Kasumi-1 (cell line): ENCODE results near the gene PYGB.
A peak's percentile ranks its signal among the peaks of the same experiment; 100 is the strongest.
"Not testable (repeated sequence)": the region's sequence is repeated elsewhere in the genome, so short reads cannot be mapped to it uniquely, and the experiment has no call there.

Experiments
- DNase-seq, 2 experiments: peaks; one replicate each; lab custom pipeline; 2025; lab: John Stamatoyannopoulos, UW

The PYGB gene

DNA sequence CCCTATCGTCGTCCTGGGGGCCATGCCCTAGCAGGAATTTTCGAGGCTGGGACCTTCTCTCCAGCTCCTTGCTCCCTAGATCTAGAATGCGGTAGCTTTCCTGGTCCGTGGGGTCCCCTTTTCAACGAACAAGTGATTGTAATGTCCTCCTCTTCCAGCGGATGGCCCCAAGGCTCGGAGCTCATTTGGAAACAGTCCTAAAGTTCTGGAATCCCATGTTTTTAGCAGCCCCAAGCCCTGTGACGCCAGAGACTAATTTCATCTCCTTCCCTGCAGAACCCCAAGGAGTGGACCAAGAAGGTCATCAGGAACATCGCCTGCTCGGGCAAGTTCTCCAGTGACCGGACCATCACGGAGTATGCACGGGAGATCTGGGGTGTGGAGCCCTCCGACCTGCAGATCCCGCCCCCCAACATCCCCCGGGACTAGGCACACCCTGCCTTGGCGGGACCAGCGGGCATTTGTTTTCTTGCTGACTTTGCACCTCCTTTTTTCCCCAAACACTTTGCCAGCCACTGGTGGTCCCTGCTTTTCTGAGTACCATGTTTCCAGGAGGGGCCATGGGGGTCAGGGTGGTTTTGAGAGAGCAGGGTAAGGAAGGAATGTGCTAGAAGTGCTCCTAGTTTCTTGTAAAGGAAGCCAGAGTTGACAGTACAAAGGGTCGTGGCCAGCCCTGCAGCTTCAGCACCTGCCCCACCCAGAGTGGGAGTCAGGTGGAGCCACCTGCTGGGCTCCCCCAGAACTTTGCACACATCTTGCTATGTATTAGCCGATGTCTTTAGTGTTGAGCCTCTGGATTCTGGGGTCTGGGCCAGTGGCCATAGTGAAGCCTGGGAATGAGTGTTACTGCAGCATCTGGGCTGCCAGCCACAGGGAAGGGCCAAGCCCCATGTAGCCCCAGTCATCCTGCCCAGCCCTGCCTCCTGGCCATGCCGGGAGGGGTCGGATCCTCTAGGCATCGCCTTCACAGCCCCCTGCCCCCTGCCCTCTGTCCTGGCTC is 48.5 kb downstream of the PYGB start:
- DNase-seq = peak in 1 of 2 experiments; percentile 26

- no peak for DNase-seq
These were observed 49.4 kb downstream of the PYGB start for GRCh38 chr20:25297141-25297905.

DNA sequence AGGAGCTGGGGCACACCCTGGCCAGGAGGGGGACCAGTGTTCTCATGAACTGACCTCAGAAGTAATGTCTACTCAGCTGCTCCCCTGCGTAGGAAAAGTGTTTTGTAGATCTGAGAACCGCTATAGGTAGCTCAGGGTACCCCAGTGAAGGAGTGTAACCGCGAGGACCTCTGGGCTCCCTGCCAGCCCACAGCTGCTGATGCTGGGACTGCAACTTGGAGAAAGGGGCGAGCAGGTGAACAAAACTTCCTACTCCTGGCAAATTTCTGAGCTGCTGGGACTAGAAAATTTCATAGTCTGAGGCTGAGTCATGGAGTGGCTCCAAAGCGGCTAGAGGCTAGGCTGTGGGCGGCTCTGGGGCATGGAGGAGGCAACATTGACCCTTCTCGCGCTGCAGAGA is 51.9 kb downstream of the PYGB start:
- no peak for DNase-seq

GRCh38 chr20:25300496-25301170 is 52.7 kb downstream of the PYGB start:
- no peak for DNase-seq

- no peak for DNase-seq
These were observed 53.6 kb downstream of the PYGB start for GRCh38 chr20:25301357-25301920.

- no peak for DNase-seq
These were observed 54.7 kb downstream of the PYGB start for GRCh38 chr20:25302596-25302995.

DNA sequence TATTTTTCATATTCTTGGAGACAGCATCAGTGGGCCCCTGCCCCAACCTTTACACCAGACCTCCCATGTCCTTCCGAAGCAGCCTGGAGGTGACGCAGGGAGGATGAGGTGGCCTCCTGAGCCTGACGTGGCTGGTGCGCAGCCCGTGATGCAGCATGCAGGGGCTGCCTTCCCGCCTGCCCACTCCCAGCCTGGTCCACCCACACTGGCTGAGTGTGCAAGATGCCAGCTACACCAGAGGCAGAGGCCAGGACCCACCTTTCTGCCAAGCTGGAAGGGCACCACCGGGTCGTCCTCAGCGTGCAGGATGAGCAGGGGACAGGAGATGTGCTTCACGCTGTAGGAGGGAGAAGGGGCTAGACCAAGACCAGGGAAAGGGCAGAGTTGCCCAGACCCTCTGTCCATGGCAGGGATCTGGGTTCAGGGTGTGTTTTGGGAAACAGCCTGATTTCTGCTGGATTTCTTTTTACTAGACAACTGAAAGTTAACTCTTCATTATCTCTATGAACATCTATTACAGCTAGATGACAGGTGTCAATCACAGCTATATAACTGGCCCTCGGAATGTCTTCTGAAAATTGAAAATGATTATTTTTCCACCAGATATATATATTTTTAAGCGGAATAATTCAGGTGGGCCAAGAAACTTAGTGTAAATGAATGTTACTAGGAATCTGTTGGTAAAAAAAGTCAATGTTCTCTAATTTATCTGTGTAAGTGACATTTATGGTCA is 55.6 kb downstream of the PYGB start:
- DNase-seq = no peak

GRCh38 chr20:25304025-25304549 is 56.2 kb downstream of the PYGB start:
- DNase-seq = no peak

DNA sequence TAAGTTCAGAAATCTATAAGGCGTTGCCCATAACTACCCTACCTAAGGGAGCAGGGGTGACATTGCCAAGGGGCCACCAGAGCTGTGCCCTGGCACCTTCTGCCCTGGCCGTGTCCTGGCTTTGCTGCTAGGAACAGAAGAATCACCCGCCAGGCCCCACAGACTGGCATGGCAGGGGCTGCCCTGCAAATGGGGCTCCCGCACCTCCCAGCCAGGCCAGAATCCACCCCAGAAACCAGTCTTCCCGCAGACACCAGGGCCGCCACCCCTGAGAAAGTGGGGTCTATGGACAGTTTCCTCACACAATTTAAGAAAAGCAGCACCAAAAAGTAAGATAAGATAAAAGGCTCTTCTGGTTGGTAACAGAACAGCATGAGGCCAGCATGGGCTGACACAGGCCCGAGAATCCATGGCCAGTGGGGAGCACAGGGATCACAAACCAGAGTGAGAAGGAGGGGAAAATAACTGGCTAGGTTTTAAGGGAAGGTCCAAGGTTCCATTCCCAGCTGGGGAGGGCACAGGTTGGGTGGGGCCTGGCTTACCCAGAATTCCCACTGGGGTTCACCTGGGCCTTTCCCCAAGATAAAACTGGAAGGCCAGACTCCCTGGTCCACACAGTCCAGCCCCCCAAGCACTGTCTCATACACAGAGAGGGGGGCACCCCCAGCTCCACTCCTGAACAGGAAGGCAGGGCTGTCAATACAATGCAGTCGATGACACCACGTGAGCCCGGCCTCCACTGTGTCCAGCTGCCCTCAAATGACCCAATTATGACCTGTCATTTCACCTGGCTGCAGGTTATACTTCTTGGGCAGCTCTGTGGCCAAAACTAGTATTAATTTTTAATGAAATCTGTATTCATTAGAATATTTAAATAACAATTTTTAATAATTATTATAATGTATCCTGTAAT is 59.4 kb downstream of the PYGB start:
- no peak for DNase-seq

DNA sequence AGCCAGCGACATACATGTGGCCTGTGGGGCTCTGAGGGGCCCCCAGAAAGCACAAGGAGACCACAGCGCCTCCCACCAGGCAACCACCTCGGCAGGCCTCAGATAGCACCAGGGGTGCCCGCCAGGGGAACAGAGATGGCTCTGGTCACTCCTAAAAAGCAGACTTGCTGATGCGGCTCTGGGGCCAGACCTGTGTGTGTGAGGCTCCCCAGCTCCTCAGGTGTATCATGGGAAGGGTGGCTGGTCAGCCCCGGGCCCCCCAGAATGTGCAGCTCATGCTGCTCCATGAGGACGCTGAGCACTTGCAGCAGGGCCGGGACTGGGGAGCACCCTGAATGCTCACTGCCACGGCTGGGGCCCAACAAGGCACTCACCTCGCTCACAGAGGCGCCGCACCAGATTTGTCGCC is 60.2 kb downstream of the PYGB start:
- DNase-seq = no peak

GRCh38 chr20:25308671-25309394 is 60.9 kb downstream of the PYGB start:
- DNase-seq = no peak

- DNase-seq = no peak
These were observed 61.7 kb downstream of the PYGB start for GRCh38 chr20:25309395-25310267.

DNA sequence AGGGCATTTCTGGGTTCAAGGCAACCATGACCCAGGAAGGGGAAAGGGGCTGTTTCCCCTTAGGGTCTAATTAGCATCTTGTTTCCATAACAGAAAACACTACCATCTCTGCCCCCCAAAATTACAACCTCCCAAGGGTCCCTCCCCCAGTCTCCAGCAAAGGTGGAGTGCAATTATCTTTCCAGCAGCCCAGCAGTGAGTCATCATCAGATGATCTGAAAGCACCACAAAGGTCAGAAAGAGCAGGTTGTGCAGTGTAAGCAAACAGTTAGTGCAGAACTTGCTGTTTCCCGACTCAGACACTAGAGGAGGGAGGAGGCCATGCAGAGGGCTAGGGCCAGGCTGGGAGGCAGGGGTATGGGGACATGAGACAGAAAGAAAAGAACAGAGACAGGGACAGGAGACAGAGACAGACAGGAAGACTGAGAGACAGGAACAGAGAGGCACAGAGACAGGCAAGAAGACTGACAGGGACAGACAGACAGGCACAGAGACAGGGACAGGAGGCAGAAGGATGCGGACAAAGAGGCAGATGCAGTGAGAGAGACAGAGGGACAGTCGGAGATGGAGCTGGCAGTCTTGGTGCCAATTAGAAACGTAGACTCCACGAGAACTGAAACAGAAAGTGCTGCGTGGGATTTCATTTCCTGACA is 62.5 kb downstream of the PYGB start:
- DNase-seq = peak; percentile 67 to 73

DNA sequence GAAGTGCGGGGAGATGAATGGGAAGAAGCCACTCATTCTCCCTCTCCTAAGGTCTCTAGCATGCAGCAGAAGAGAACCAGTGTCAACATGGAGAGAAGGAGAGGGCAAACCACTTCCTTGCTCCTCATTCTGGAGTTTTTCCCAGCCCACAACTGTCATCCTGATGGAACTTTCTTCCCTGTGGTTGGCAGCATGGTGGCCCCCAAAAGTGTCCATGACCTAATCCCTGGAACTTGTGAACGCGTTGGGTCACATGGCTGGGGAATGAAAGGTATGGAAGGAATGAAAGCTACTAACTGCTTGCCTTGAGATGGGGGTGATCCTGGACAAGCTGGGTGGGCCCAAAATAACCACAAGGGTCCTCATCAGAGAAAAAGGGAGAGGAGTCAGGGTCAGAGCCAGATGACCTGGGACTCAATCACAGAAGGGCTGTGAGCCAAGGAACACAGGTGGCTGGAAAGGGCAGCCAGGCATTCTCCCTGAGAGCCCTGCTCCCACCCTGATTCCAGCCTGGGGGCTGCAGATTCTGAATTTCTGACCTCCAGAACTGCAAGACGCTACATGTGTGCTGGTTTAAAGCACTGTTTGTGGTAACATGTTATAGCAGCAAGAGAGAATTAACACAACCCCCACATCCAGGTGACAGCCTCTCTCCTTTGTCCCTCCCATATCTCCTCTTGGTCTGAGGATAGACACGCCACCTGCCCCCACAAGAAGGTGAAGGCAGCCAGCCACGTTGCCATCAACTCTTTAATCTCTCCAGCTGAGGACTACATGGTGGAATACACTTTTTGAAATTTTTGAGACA is 63.2 kb downstream of the PYGB start:
- DNase-seq = no peak

GRCh38 chr20:25312716-25313115 is 64.8 kb downstream of the PYGB start:
- not testable (repeated sequence) for DNase-seq

DNA sequence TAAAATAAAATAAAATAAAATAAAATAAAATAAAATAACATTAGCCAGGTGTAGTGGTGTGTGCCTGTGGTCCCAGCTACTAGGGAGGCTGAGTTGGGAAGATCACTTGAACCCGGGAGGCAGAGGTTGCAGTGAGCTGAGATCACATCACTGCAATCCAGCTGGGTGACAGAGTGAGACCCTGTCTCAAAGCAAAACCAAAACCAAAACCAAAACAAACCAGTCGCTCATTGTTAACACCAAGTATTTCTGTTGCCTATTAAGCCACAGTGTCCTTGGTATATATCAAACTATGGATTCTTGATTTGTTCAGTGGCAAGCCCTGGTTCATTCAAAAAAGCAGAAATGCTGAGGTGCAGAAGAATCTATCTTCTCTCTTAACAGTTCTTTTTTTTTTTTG is 65.7 kb downstream of the PYGB start:
- no peak for DNase-seq
